GM18498 (cell line): Measurements from ENCODE around the gene ZIC1.

Source experiments
- ATAC-seq: cut with Tn5 transposase; IDR thresholded peaks from one replicate; pipeline ENCODE4 v1.9.1; 2021; ENCODE audit warnings: mild to moderate bottlenecking, moderate library complexity; ENCODE audit not compliant: unreplicated experiment

Gene ZIC1

DNA sequence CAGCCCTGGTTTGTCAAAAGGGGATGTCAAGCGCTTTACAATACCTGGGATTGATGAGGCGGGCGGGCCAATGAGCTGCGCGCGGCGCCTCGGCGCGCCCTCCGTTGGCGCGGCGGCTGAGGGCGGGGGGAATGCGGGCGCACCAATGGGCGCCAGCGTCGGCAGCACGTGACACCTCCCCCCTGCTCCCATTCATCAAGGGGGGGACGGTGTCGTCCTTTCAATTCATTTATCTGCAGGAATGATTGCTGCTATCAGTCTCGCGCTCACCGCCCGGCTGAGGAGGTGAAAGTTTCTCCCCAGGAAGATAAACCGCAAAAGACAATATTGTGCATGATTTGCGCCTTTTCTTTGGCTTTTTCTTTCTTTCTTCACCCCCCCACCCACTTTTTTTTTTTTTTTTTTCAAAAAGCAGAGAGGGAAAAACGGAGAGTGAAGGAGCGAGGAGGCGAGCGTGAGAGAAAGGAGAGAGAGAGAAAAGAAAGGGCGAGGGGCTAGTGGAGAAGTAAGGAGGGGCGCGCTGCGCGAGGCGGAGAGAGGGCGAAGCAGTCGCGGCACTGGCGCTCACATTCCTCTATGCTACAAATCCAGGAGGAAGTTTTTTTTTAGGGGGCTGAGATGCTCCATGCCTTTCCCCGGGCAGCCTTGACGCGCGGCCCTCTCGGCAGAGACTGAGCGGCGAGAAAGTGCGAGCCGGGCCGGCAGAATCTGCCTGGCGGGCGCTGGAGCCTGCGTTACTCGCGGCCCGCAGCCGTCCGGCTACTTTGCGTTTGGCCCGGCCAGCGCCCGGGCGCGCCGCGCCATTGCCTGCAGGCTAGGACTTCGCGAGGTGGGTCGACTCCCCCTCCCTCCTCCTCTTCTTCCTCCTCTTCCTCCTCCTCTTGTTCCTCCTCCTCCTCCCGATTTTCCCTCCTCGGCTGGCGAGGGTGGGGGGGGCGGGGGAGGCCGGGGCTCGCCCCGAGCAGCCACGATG is at the start of gene ZIC1:
TSS of gene ZIC1 (plus strand) at position 223 of the 973 bp plus-strand sequence. CDS start at position 971, 748 bp downstream.
- ATAC-seq = no peak

DNA sequence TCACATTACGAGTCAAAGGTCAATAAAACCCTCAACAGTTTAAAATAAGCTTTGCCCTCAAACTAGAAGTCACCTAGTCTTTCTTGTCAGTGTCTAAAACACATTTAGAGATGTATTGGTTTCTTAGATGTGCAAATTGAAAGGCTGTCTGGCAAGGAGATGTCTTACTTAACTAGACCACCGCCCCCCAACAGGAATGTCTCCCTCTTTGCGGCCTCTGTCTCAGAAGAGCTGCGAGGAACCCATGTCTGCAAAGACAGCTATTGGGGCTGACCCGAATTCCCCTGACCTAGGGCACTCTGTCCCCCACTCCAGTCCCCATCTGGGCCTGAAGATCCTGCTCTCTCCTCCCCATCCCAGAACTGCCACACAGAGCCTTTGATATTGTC is 49.1 kb upstream of the ZIC1 start:
- no peak for ATAC-seq

DNA sequence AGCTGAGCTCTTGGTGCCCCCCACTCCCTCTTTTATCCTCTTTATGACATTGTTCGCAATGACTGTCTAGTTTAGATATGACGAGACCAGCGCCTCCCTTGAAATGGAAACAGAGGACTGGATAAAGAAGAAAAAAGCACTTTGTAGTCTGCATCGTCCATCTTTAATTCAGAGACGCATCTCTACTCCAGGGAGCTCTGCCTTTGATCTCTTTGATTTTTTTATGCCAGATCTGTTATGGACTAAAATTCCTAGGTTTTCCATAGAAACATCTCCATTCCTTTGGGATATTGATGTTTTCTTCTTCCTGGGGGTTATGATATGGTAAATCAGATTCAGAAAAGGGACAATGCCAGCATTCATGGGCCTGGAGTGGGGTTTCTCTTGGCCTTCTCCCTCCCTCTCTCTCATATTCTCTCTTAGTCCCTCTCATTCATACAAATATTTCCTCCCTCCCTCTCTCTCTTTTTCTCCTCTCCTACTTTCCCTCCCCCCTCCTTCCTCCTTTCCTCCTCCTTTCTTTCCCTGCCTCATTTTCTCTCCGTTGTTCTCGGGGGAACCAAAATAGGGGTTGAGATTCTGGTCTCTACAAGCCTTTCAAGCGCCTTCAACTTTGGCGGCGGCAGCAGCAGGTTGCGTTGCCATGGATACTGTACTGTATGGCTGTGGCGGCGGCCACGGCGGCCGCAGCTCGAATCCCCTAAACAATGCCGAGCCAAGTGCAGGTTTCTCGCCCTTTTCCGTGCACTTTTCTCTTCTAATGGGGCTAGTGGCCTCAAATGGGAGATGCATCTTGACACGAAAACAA is 48.3 kb upstream of the ZIC1 start:
- no peak for ATAC-seq

DNA sequence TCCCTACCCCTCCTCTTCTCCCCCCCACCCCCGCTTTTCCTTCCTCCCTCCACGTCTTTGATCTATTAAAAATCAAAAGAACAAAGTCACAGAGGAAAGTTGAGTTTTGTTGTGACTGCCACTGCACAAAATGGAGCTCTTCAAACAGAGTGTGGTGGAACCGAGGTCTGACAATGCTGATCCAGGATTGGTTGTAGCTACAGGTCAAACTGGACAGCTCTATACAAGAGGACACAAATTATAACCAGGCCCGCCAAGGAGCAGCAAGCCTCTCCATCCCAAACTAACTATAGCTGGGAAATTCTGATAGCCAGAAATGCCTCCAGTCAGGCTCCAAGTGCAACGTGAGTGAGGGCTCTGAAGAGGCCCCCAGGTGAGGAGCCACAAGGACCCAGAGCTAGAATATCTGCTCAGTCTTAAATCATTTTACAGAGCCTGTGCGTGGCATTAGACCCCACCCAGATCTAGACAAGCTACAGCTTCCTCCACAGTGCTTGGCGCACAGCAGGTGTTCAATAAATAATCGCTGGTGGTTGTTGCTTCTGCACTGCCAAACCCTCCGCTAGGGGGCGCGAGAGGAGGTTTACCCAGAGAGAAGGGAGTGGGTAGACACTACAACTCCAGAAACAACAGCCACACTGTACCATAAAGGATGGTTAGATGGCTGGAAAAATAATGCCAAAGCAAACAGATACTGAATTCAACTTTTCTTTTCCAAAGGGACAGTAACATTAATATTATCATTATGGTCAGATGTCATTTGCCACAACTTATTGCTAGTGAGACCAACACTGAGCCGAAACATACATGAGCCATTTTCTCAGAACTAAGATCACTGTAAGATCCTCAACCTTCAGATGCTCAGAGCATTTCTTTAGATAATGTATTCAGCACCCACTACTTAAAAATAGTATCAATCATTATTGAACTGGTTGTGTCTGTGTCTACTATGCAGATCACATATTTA is 47.4 kb upstream of the ZIC1 start:
- peak; percentile 73 for ATAC-seq

DNA sequence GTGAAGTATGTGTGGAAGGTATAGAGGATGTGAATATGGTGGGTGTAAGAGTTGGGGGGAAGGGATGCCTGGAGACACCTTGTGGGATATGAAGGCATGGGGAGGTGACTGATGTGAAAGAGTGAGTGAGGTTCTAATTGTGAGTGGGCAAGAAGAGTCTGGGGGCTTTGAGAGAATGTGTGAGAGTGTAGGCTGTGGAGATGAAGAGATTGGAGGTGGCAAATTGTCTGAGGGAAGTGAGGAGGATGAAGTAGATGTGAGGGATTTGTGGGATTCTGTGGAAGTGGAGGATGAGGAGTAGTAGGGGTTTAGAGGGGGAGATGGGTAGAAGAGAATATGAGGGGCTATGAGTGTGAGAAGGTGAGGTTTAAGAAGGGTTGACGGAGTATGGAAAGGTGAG is 44.4 kb upstream of the ZIC1 start:
- ATAC-seq = no peak

DNA sequence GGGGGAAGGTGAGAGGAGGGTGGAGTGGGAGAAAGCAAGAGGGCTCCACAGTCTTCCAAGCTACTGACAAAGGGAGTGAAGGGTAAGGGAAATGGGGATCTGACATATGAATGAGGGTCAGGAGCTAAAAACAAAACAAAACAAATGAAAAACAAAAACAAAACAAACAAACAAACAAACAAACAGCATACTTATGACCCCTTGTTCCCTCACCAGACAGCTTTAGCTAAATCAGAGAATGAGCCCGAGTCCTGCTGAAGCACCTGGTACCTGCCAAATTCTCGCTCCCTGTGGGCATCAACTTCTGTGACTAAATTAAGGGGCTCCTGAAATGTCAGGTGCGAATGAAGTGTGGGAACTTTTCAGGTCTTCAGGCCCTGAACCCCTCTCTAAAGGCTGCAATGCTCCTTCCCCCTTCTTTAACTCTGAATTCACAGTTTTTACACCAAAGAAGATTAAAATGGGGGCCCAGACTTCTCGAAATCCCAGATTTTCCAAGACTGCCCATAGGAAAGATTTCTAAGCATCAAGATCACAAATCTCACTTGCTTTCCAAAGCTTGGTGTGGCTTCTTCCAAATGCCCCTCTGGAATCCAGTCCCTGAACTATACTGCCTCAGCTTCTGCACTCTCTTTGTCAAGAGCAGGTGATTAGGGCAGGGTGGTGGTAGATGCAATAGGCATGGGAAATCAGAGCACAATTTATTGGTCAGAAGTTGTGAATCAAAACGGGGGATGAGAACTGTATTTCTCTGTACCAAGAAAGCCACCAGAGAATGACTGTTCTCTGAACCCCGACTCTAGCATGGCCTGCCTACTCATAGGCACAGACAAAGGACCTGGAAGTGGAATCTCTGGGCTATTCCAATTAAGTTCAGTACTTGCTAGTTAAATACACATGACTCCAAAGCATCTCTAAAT is 43.7 kb upstream of the ZIC1 start:
- no peak for ATAC-seq

DNA sequence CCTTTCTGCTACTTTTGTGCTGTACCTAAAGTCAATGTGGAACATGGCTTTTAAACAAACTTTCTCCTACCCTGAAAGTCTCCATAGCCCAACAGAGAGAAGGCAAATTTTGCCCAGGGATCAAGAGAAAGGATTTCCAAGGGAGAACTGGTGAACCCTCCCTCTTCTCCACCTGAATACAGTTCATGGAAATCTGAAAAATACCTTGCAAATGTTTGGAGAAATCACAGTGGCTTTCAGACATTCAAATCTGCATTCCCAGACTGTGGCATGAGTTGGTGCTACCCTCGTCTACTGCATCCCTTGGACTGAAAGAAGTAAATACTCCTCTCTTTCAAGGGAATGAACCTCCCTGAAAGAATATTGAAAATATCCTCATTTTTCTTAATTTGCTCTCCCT is 41.5 kb upstream of the ZIC1 start:
- no peak for ATAC-seq

DNA sequence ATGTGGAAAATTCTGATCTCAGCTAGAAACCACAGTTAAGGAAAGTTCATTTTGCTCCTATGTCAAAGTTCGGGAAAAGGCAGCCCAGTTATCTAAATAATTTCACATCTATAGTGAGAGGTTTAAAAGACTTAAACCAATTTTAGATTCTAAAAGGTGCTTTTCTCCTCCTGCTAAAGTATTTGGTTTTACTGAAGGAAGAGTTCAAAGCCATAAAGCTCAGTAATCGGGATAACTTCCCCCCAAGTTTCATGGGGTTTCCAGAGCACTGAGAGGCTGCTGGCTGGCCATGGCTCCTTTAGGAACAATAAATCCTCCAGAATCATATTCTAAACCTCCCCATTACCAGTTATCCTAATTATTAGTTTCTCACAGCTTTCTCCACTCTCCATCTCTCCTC is 41.0 kb upstream of the ZIC1 start:
- ATAC-seq = no peak

DNA sequence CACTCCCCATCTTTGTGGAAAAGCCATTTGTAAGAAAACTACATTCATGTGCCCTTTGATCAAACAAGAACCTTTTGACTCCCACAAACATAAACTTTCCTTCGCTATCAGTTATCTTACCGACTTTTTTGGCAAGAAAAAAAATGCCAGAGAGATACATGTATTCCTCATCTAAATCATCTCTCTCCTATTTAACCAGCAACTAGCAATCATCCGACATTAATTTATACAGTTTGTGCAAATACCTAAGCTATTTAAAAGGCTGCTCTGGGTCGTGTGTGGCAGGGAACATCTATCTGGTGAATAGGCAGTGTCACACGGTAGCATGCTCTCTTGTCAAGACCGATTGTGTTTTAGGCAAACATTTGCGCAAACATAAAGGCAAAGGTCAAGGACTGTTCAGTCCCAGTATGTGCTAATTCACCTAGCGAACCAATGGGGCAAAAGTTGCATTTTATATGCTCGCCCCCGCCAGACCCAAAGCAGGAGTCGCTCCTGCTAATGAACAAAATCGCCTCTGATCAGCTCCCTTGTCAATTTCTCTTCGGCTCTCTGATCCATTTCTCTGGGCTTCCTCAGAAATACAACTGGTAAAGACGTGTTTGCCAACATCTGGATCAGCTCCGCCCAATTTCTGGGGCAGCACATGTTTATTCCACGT is 40.5 kb upstream of the ZIC1 start:
- no peak for ATAC-seq

DNA sequence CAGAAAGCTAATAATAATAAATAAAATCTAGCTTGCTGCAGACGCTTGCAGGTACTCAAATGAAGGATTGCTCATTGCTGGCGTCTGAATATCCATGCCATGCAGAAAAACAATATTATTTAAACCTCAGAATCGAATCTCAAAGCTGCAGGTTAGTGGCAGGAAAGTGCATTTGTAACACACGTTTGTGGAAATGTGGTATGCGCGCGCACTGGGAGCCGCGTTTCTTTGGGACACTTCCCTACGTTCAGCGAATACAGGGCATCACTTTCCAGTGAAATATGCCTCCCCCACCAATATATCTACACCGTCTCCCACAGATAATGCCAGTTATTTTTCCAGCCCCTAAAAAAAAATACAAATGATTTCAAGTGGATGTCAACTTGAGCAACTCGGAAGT is 39.9 kb upstream of the ZIC1 start:
- no peak for ATAC-seq

DNA sequence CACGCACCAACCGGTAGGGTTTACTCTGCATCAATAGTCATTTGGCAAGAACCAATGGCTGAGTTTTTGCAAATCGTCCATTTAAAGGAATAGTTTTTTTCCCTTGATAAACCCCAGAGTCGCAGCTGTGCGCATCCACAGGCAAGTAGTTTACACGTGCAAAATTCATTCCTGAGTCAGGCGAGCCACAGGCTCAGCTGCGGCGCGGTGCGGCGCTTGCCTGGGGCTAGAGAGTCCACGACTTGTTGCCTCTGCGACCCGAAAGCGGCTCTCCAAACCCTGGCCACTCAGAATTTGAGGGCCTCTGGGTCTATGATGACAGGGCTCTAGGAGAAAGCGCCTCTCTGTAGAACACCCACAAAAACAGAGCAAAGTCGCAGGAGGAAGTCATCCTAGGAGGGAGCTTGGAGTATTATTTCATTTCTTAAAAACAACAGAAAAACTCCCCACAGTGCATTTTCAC is 39.5 kb upstream of the ZIC1 start:
- ATAC-seq = no peak

DNA sequence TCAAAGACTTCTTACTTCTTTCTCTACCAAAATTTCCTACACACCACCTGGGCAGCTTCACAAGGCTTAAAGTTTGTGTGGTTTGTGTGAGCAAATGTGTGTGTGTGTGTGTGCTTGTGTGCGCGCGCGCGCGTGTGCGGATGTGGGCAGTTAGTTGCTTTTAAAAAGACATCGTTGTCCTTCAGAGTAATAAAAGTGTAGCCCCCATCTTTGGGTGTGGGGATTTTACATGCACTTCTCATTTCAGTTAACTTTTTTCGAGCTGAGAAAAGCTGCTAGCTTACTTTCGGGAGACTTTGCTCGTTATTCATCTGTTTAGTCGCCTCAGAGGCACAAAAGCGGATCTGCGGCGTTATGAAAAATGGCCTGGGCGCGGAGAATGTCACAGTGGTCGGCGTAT is 38.8 kb upstream of the ZIC1 start:
- no peak for ATAC-seq

DNA sequence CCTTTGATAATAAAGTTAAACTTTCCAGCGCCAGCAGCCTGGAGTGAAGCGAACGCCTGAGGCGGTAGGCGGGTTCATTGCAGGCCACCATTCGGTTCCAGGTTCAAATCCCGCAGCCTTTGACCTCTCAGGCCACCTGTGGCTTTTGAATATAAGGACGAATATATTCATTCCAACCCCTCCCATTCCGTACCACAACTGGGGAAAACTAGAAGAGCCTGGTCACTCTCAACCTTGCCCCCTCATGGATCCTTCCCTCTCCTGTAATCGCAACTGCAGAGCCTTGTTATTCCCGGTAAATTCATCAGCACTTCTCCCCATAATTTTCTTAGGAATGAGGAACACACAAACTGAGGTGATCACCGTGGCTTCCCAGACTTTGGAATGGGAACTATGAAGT is 38.0 kb upstream of the ZIC1 start:
- ATAC-seq = no peak

DNA sequence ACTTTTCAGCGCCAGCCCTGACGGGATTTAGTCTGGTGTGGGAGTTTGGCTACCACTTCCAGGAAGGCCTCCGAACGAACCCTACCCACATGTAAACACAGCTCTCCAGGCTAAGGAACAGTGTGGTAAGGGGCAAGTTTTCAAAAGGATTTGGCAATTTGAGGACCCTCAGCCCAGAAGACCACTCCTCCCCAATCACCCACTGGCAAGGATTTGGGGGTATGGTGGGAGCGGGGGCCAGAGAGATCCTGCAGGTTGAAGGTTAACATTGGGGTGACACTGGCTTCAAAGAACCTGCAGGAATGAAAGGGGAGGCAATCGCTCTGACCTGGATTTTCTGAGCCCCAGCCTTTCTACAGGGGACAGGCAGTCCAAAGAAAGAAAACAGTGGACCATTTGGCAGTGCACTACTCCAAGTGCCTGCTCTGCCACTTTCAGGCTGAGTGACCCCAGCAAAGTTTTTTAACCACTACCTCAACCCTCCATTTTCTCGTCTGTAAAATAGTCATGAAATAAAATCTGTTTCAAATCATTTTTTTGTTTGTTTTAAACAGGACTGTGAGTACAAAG is 37.3 kb upstream of the ZIC1 start:
- ATAC-seq = no peak

DNA sequence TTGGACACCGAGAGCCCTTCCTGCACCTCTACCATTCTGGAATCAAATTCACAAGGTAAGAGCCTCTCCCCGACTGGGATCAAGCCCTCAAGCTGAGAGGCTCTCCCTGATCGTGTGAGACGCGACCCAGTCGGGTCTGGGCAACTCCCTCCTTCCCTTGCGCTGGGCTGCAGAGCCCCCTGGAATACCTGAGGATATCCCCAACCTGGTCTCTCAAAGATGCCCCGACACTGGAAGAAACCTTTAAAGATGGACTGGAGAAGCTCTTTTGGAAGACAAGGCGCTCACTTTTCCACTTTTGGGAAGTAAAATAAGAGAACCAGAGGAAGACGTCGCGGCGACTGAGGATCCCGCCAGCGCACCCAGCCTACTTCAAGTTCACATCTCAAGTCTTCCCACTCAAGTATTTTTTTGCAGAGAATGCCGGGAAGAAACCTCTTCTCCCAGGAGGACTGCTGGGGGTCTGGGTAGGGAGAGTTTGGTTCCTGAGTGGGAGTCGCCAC is 36.6 kb upstream of the ZIC1 start:
- no peak for ATAC-seq

DNA sequence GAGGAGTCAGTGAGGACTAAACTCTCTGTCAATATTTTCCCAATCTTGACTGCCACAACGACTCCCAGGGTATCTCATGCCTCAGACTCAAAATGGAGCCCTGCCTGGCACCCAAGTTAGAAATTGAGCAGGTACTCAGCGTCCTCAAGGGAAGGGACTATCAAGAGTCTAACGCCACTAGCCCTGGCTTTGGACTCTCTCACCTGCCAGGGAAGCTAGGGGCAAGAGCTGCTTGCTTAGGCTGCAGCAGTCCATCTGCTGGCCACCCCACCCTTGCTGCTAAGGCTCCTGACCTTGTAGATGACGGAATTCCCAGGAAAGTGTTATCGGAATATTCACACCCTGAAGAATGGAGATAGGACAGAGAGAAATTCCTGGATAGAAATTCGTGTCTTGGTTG is 35.9 kb upstream of the ZIC1 start:
- no peak for ATAC-seq

DNA sequence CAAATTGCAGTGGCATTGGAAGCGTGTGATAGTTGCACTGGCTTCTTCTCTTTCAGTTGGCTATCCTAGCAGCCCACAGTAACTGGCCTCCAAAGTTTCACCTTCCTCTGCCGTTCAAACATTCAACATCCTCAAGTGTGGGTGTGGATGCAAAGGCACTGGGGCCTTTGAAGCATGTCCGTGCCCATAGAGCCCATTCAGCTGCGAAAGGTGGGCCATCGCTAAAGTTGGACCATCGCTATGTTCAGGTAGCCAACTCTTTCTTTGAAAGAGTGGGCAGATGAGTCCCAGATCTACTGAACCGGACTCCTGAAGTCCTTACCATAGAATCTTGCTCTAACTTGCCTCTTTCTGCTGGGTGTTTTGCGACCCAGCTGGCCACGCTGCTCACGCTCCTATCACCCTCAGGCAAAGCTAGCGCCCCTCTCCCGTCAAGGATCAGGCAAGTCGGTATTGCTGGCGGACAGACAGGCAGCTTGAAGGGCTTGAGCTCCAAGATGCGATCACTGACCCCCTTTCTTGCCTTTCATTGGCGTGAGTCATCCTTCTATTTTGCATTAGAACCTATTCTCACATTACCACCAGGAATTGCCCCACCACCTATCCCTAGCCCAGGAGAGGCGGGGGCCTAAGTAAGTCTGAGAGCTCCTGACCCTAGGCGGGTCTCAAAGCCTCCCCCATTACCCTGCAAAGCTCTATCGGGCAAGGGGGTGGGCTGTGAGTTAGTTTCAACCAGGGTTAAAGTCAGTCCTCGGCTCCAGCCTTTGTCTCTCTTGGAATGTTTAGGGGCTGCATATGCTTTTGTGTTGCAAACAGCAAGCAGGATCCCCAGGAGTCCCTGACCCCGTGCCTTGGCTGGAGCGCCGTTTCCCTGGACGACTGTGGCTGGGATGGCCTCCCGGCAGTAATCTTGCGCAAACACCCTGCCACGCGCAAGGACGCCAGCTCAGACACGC is 31.5 kb upstream of the ZIC1 start:
- ATAC-seq = no peak
